Activated CD8-positive, alpha-beta T cell treated with anti-CD3 and anti-CD28 coated beads, Interleukin-2, amount 10 ng/mL, durations not matched to agents 7 days and 5 days (primary cell): Measurements from ENCODE around the gene SERPINI2. TPM values are rescaled to one million over a fixed set of nuclear protein-coding genes. Genes with fewer than 3 reads are reported as not detected.

Experiments
- ATAC-seq: fragments of 150-1000 bp; cut with Tn5 transposase; one replicate; pipeline ENCODE4 v1.10.0; 2021; ENCODE audit warnings: moderate library complexity
- CTCF ChIA-PET: fragments of 350-600 bp; sonication (Branson Sonifier 250); formaldehyde crosslinking; loops from one replicate; lab custom pipeline; 2021; ENCODE audit warnings: antibody characterized with exemption; lab: Charles Lee
- POLR2A ChIA-PET: fragments of 350-600 bp; sonication (Branson Sonifier 250); formaldehyde crosslinking; loops from one replicate; lab custom pipeline; 2021; ENCODE audit warnings: antibody characterized with exemption; lab: Charles Lee
- DNase-seq: peaks from one replicate; pipeline ENCODE4 v3.0.0-alpha.2; 2020
- H3K27ac Mint-ChIP-seq: one replicate; pipeline ENCODE4 v1.8.0; 2021; ENCODE audit warnings: mild to moderate bottlenecking, mixed read lengths
- H3K27me3 Mint-ChIP-seq: one replicate; pipeline ENCODE4 v1.8.0; 2021; ENCODE audit warnings: low read depth, mixed read lengths
- H3K36me3 Mint-ChIP-seq: one replicate; pipeline ENCODE4 v1.8.0; 2021; ENCODE audit warnings: low read depth, mixed read lengths
- H3K4me1 Mint-ChIP-seq: one replicate; pipeline ENCODE4 v1.8.0; 2021; ENCODE audit warnings: low read depth, mixed read lengths
- H3K4me3 Mint-ChIP-seq: one replicate; pipeline ENCODE4 v1.8.0; 2021; ENCODE audit warnings: mild to moderate bottlenecking, mixed read lengths
- H3K9me3 Mint-ChIP-seq: one replicate; pipeline ENCODE4 v1.8.0; 2022; ENCODE audit warnings: mixed read lengths; ENCODE audit not compliant: insufficient read depth
- total RNA-seq, 2 experiments: library from RNA; stranded (reverse); gene quantifications; one replicate each; pipeline ENCODE4 v1.2.3, GENCODE V29; 2021

Gene SERPINI2
- total RNA-seq, result not detected

DNA sequence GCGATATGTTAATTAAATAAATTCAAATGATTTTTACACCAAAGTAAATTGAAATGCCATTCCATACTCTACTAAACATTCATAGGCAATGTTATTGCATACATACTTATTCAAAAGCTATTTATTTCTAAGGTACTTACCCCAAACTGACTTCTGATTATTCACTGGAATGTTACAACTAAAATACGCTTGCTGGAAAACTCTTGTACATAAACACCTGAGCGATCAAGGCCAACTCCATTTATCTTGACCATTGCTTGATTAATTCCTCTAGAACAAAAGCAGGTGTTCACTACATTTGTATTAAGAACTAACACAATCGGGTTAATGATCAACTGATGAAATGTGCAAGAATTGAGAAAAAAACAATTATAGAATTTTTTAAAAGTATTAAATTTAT, at the start of gene SERPINI2:
TSS of gene SERPINI2 (minus strand) at position 180 of the 400 bp plus-strand sequence. CDS start 2,208 bp downstream, outside the sequence.
- Mint-ChIP-seq H3K9me3 (no peaks in the 10 kb centered on the region), H3K36me3 (no peaks in the 10 kb centered on the region), H3K27ac (no peak within 1 kb of the TSS), H3K4me1 (no peaks in the 10 kb centered on the region), H3K4me3 (no peak within 1 kb of the TSS), H3K27me3 (no peaks in the 10 kb centered on the region)
- CTCF ChIA-PET, result no interaction called here
- POLR2A ChIA-PET, result no interaction called here
- DNase-seq, result no peak
- ATAC-seq, result no peak

DNA sequence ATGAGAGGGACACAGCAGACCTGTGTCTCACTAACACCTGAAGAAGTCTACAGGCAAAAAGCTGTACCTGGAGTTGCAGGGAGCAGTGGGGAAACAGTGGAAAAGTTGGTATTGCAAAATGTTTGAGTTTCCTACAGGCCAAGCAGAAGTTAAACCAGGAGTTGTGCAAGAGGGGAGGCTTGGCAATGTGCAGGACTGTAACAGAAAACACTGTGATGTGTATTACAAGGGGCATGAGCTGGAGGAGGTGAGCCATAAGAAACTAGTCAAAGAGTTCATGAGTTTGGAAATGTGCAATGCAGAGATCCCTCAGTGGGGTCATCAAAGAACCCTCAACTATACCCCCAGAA, 47.1 kb upstream of the SERPINI2 start:
- Mint-ChIP-seq H3K27me3 (no peaks in the 10 kb centered on the region), H3K4me1 (no peaks in the 10 kb centered on the region)
- ATAC-seq, result no peak

DNA sequence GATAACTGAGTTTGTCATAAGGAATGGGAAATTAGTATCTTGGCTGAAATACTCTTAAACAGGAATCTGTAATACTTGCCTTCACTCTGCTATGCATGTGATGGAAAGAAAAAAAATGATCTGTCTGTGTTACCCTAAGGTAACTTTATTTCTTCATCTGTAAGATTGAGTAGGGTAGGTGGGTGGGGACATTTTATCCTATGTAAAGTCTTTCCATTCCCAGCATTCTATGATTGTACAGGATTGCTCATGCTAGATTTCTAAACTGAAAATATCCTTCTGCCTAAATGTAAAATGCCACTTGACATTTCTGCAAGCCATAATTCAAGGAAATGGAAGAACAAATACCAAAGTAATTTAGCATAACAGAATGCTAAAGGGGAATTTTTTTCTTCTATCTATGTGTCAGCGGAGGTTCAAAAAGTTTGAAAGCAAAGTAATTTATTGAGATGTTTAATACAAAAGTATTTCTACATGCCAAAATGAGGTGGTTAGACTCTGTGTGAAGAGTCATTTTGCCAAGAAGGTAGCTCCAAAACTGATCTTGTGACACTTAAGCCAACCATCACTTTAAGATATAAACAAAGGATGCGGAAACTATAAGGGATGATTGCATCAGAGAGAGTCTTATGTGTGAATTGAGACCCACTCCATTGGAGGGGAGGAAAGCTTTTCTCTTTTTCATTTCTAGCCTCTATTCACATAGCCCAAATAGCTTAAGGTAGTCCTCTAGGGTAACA, 46.6 kb upstream of the SERPINI2 start:
- Mint-ChIP-seq H3K36me3 (no peaks in the 10 kb centered on the region), H3K27me3 (no peaks in the 10 kb centered on the region), H3K27ac (no peak overlapping the region), H3K4me1 (no peaks in the 10 kb centered on the region), H3K9me3 (no peaks in the 10 kb centered on the region), H3K4me3 (no peak overlapping the region)
- CTCF ChIA-PET, result no interaction called here
- POLR2A ChIA-PET, result no interaction called here
- DNase-seq (no peak), ATAC-seq (no peak)

More for the DNA sequence above, 47.1 kb upstream of the SERPINI2 start:
- Mint-ChIP-seq H3K36me3 (no peaks in the 10 kb centered on the region), H3K27ac (no peak overlapping the region), H3K4me3 (no peak overlapping the region), H3K9me3 (no peaks in the 10 kb centered on the region)
- CTCF ChIA-PET, result no interaction called here
- POLR2A ChIA-PET, result no interaction called here
- DNase-seq, result no peak

- ATAC-seq (no peak), DNase-seq (no peak)
- POLR2A ChIA-PET, result no interaction called here
- CTCF ChIA-PET, result no interaction called here
- Mint-ChIP-seq H3K4me3 (no peak overlapping the region), H3K36me3 (no peaks in the 10 kb centered on the region), H3K27me3 (no peaks in the 10 kb centered on the region), H3K4me1 (no peaks in the 10 kb centered on the region), H3K27ac (no peak overlapping the region), H3K9me3 (no peaks in the 10 kb centered on the region)
Measured at GRCh38 chr3:167507954-167508353, 34.1 kb upstream of the SERPINI2 start.

DNA sequence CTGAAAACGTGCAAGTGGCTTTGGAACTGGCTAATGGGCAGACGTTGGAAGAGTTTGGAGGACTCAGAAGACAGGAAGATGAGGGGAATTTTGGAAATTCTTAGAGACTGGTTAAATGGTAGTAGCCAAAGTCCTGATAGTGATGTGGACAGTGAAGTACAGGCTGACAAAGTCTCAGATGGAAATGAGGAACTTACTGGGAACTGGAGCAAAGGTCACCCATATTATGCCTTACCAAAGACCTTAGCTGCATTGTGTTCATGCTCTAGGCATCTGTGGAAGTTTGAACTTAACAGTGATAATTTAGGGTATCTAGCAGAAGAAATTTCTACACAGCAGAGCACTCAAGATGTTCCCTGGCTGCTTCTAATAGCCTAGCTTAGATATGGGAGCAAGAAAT, 28.6 kb upstream of the SERPINI2 start:
- no peak for DNase-seq
- no peak overlapping the region for H3K4me3 Mint-ChIP-seq
- no peaks in the 10 kb centered on the region for H3K36me3 Mint-ChIP-seq
- no peaks in the 10 kb centered on the region for H3K4me1 Mint-ChIP-seq
- no peak for ATAC-seq
- no peaks in the 10 kb centered on the region for H3K27me3 Mint-ChIP-seq
- CTCF ChIA-PET, result no interaction called here
- POLR2A ChIA-PET, result no interaction called here
- H3K9me3 Mint-ChIP-seq, result no peaks in the 10 kb centered on the region
- H3K27ac Mint-ChIP-seq, result no peak overlapping the region

- no peaks in the 10 kb centered on the region for H3K9me3 Mint-ChIP-seq
- ChIA-PET CTCF (no interaction called here), POLR2A (no interaction called here)
- no peaks in the 10 kb centered on the region for H3K4me1 Mint-ChIP-seq
- H3K27me3 Mint-ChIP-seq, result no peaks in the 10 kb centered on the region
- no peak overlapping the region for H3K4me3 Mint-ChIP-seq
- no peak overlapping the region for H3K27ac Mint-ChIP-seq
- ATAC-seq, result no peak
- DNase-seq, result no peak
- no peaks in the 10 kb centered on the region for H3K36me3 Mint-ChIP-seq
Measured at GRCh38 chr3:167501941-167502340, 28.1 kb upstream of the SERPINI2 start.

DNA sequence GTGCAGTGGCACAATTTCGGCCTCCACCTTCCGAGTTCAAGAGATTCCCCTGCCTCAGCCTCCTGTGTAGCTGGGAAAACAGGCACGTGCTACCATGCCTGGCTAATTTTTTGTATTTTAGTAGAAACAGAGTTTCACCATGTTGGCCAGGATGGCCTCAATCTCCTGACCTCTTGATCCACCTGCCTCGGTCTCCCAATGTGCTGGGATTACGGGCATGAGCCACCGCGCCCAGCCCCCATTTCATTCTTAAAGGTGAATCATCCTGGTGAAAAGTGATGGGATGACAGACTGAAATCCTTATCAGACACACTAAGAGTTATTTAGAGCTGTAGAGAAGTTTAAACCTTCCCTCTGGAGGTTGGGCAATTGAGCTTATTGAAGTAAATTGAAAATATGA, 24.1 kb upstream of the SERPINI2 start:
- Mint-ChIP-seq H3K27ac (no peak overlapping the region), H3K4me1 (no peaks in the 10 kb centered on the region), H3K9me3 (no peaks in the 10 kb centered on the region), H3K27me3 (no peaks in the 10 kb centered on the region), H3K36me3 (no peaks in the 10 kb centered on the region), H3K4me3 (no peak overlapping the region)
- ChIA-PET POLR2A (no interaction called here), CTCF (no interaction called here)
- DNase-seq (no peak), ATAC-seq (no peak)

- no peaks in the 10 kb centered on the region for H3K27me3 Mint-ChIP-seq
- CTCF ChIA-PET, result no interaction called here
- H3K36me3 Mint-ChIP-seq, result no peaks in the 10 kb centered on the region
- no peaks in the 10 kb centered on the region for H3K9me3 Mint-ChIP-seq
- ATAC-seq (no peak), DNase-seq (no peak)
- H3K27ac Mint-ChIP-seq, result no peak overlapping the region
- no peaks in the 10 kb centered on the region for H3K4me1 Mint-ChIP-seq
- POLR2A ChIA-PET, result no interaction called here
- no peak overlapping the region for H3K4me3 Mint-ChIP-seq
Measured at GRCh38 chr3:167493244-167493643, 19.4 kb upstream of the SERPINI2 start.

GRCh38 chr3:167491621-167492020, 17.8 kb upstream of the SERPINI2 start:
- H3K4me1 Mint-ChIP-seq, result no peaks in the 10 kb centered on the region
- no peak overlapping the region for H3K4me3 Mint-ChIP-seq
- ChIA-PET POLR2A (no interaction called here), CTCF (interaction anchor here (1.1 kb wide), 1 partner anchor 111 kb away, joined by 4 read pairs; no protein-coding TSS in a partner anchor)
- DNase-seq (no peak), ATAC-seq (no peak)
- no peaks in the 10 kb centered on the region for H3K27me3 Mint-ChIP-seq
- H3K27ac Mint-ChIP-seq, result no peak overlapping the region
- H3K9me3 Mint-ChIP-seq, result no peaks in the 10 kb centered on the region
- no peaks in the 10 kb centered on the region for H3K36me3 Mint-ChIP-seq

DNA sequence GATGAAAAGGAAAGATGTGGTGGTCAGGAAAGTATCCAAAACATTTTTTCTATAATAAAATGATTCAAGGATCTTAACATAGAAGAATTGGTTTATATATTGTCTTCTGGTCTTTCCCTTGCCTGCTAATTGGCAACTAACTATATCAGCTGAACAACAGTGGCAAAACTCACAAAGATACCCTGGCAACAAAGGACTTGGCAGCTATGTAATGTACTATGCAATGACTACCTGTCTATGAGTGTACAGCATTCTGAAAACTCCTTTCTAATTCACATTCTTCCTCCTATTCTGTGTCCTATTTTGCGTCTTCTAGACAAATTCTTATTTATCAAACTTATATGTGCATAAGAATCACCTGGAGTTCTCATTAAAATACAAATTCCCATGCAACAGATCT, 15.7 kb upstream of the SERPINI2 start:
- ChIA-PET CTCF (no interaction called here), POLR2A (no interaction called here)
- no peak overlapping the region for H3K27ac Mint-ChIP-seq
- no peaks in the 10 kb centered on the region for H3K36me3 Mint-ChIP-seq
- no peaks in the 10 kb centered on the region for H3K27me3 Mint-ChIP-seq
- no peaks in the 10 kb centered on the region for H3K4me1 Mint-ChIP-seq
- no peaks in the 10 kb centered on the region for H3K9me3 Mint-ChIP-seq
- ATAC-seq, result no peak
- no peak overlapping the region for H3K4me3 Mint-ChIP-seq
- DNase-seq, result no peak

GRCh38 chr3:167487556-167487955, 13.7 kb upstream of the SERPINI2 start:
- Mint-ChIP-seq H3K36me3 (no peaks in the 10 kb centered on the region), H3K4me1 (no peaks in the 10 kb centered on the region), H3K4me3 (no peak overlapping the region), H3K9me3 (no peaks in the 10 kb centered on the region), H3K27me3 (no peaks in the 10 kb centered on the region), H3K27ac (no peak overlapping the region)
- CTCF ChIA-PET, result no interaction called here
- no peak for DNase-seq
- no peak for ATAC-seq
- POLR2A ChIA-PET, result no interaction called here

DNA sequence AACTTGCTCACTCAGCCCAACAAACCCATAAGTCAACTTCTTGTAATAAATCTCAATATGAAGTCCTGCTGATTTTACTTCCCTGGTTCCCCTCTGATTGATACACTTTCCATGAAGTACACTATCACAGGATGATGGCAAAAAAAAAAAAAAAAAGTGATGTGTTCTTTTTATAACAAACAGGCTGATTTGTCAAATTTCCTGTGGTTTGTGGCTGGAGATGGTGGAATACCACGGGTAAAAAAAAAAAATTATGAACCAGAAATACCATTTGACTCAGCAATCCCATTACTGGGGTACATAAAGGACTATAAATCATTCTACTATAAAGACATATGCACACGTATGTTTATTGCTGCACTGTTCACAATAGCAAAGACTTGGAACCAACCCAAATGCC, 10.7 kb upstream of the SERPINI2 start:
- CTCF ChIA-PET, result no interaction called here
- Mint-ChIP-seq H3K27ac (no peak overlapping the region), H3K9me3 (no peaks in the 10 kb centered on the region), H3K27me3 (no peaks in the 10 kb centered on the region), H3K4me1 (no peaks in the 10 kb centered on the region), H3K4me3 (no peak overlapping the region), H3K36me3 (no peaks in the 10 kb centered on the region)
- no peak for ATAC-seq
- POLR2A ChIA-PET, result no interaction called here
- no peak for DNase-seq
